H9 (cell line): ENCODE measurements around the gene AMOTL1. TPM values are rescaled to one million over a fixed set of nuclear protein-coding genes. Genes with fewer than 3 reads are reported as not detected.

Experiments
- DNase-seq: peaks from one replicate; pipeline ENCODE4 v3.0.0-alpha.2; 2017
- H2AFZ ChIP-seq: one replicate; pipeline ENCODE4 v1.6.1; 2013; ENCODE audit warnings: mild to moderate bottlenecking, low read length, control low read depth, moderate library complexity
- H2AK5ac ChIP-seq: 2 replicates; pipeline ENCODE4 v1.6.1; 2013; ENCODE audit warnings: low read length, control low read depth, mixed read lengths; ENCODE audit not compliant: insufficient read length
- H2BK120ac ChIP-seq: one replicate; pipeline ENCODE4 v1.6.1; 2013; ENCODE audit warnings: low read depth, mild to moderate bottlenecking, low read length, control low read depth, inconsistent platforms; ENCODE audit not compliant: poor library complexity, severe bottlenecking
- H2BK12ac ChIP-seq: 2 replicates; pipeline ENCODE4 v1.6.1; 2013; ENCODE audit warnings: low read length, control low read depth, mixed read lengths, low read depth; ENCODE audit not compliant: insufficient read length
- H2BK15ac ChIP-seq: 2 replicates; pipeline ENCODE4 v1.6.1; 2013; ENCODE audit warnings: low read depth, low read length, control low read depth
- H2BK20ac ChIP-seq: one replicate; pipeline ENCODE4 v1.6.1; 2013; ENCODE audit warnings: low read depth, mild to moderate bottlenecking, low read length, control low read depth, inconsistent platforms; ENCODE audit not compliant: poor library complexity, severe bottlenecking
- H2BK5ac ChIP-seq: 2 replicates; pipeline ENCODE4 v1.6.1; 2013; ENCODE audit warnings: low read length, control low read depth, mixed read lengths; ENCODE audit not compliant: insufficient read length
- H3K14ac ChIP-seq: 2 replicates; pipeline ENCODE4 v1.6.1; 2013; ENCODE audit warnings: low read length, control low read depth; ENCODE audit not compliant: insufficient read depth
- H3K18ac ChIP-seq: 2 replicates; pipeline ENCODE4 v1.6.1; 2013; ENCODE audit warnings: low read depth, mild to moderate bottlenecking, mixed read lengths, low read length, control low read depth; ENCODE audit not compliant: insufficient read length
- H3K23ac ChIP-seq: 2 replicates; pipeline ENCODE4 v1.6.1; 2013; ENCODE audit warnings: low read length, control low read depth, mixed read lengths, low read depth; ENCODE audit not compliant: insufficient read length
- H3K23me2 ChIP-seq: 2 replicates; pipeline ENCODE4 v1.6.1; 2013; ENCODE audit warnings: low read depth, mild to moderate bottlenecking, mixed read lengths, low read length, control low read depth; ENCODE audit not compliant: insufficient read length, poor library complexity, severe bottlenecking
- H3K27ac ChIP-seq: 2 replicates; pipeline ENCODE4 v1.5.1; 2013; ENCODE audit warnings: low read length, control low read depth, mixed read lengths, low read depth; ENCODE audit not compliant: insufficient read length
- H3K27me3 ChIP-seq: 2 replicates; pipeline ENCODE4 v1.6.1; 2013; ENCODE audit warnings: low read length, control low read depth, inconsistent platforms; ENCODE audit not compliant: insufficient read depth
- H3K4ac ChIP-seq: 2 replicates; pipeline ENCODE4 v1.6.1; 2013; ENCODE audit warnings: low read depth, mild to moderate bottlenecking, control low read depth, inconsistent platforms, low read length, moderate library complexity
- H3K4me1 ChIP-seq: 2 replicates; pipeline ENCODE4 v1.6.1; 2013; ENCODE audit warnings: low read length, control low read depth, inconsistent platforms; ENCODE audit not compliant: insufficient read depth
- H3K4me2 ChIP-seq: 2 replicates; pipeline ENCODE4 v1.6.1; 2013; ENCODE audit warnings: low read length, control low read depth, mixed read lengths; ENCODE audit not compliant: insufficient read length, insufficient read depth
- H3K56ac ChIP-seq: 2 replicates; pipeline ENCODE4 v1.6.1; 2013; ENCODE audit warnings: low read depth, mild to moderate bottlenecking, mixed read lengths, low read length, control low read depth; ENCODE audit not compliant: insufficient read length
- H3K79me1 ChIP-seq: 2 replicates; pipeline ENCODE4 v1.6.1; 2013; ENCODE audit warnings: low read depth, mild to moderate bottlenecking, moderate library complexity, low read length, control low read depth, inconsistent platforms; ENCODE audit not compliant: insufficient read depth, poor library complexity, severe bottlenecking
- H3K79me2 ChIP-seq: 2 replicates; pipeline ENCODE4 v1.6.1; 2013; ENCODE audit warnings: low read length, control low read depth, inconsistent platforms; ENCODE audit not compliant: insufficient read depth
- H3K9ac ChIP-seq: 2 replicates; pipeline ENCODE4 v1.6.1; 2013; ENCODE audit warnings: low read length, control low read depth, mixed read lengths; ENCODE audit not compliant: insufficient read length; ENCODE audit errors: extremely low read depth
- H3K9me3 ChIP-seq: one replicate; pipeline ENCODE4 v1.6.1; 2013; ENCODE audit warnings: low read depth, low read length, inconsistent platforms; ENCODE audit not compliant: control insufficient read depth
- H3T11ph ChIP-seq: one replicate; pipeline ENCODE4 v1.6.1; 2013; ENCODE audit warnings: mild to moderate bottlenecking, low read length, control low read depth, inconsistent platforms
- H4K20me1 ChIP-seq: one replicate; pipeline ENCODE4 v1.6.1; 2013; ENCODE audit not compliant: control insufficient read depth, insufficient read length, insufficient read depth
- H4K5ac ChIP-seq: 2 replicates; pipeline ENCODE4 v1.6.1; 2013; ENCODE audit warnings: low read depth, mild to moderate bottlenecking, mixed read lengths, low read length, control low read depth; ENCODE audit not compliant: insufficient read length
- H4K8ac ChIP-seq: replicated peaks from 2 replicates; pipeline ENCODE4 v1.6.1; 2013; ENCODE audit warnings: low read length, control low read depth, mixed read lengths, low read depth; ENCODE audit not compliant: insufficient read length
- H4K91ac ChIP-seq: 2 replicates; pipeline ENCODE4 v1.6.1; 2013; ENCODE audit warnings: low read depth, mild to moderate bottlenecking, moderate library complexity, mixed read lengths, low read length, control low read depth; ENCODE audit not compliant: insufficient read length
- H3K27ac Mint-ChIP-seq, 3 experiments: 2 replicates in 2 of 3; 3 replicates in 1 of 3; pipeline ENCODE4 v1.8.0; 2020 to 2021; ENCODE audit warnings: mixed read lengths in 3 of 3, mild to moderate bottlenecking in 1 of 3, moderate library complexity in 1 of 3
- H3K27me3 Mint-ChIP-seq: 2 replicates; pipeline ENCODE4 v1.8.0; 2021; ENCODE audit warnings: low read depth, mild to moderate bottlenecking, moderate library complexity, mixed read lengths
- H3K36me3 Mint-ChIP-seq, 3 experiments: 2 replicates in 2 of 3; 3 replicates in 1 of 3; pipeline ENCODE4 v1.8.0; 2020 to 2021; ENCODE audit warnings: low read depth in 3 of 3, mixed read lengths in 3 of 3; ENCODE audit not compliant: insufficient read depth in 1 of 3
- H3K4me1 Mint-ChIP-seq, 2 experiments: 2 replicates each; pipeline ENCODE4 v1.8.0; 2020; ENCODE audit warnings: mixed read lengths in 2 of 2
- H3K4me3 Mint-ChIP-seq, 2 experiments: 2 replicates in 1 of 2; 3 replicates in 1 of 2; pipeline ENCODE4 v1.8.0; 2020 to 2021; ENCODE audit warnings: mild to moderate bottlenecking in 2 of 2, mixed read lengths in 2 of 2, moderate library complexity in 1 of 2
- H3K9me3 Mint-ChIP-seq, 2 experiments: 2 replicates in 1 of 2; 3 replicates in 1 of 2; pipeline ENCODE4 v1.8.0; 2020; ENCODE audit warnings: mild to moderate bottlenecking in 2 of 2, mixed read lengths in 2 of 2, moderate library complexity in 1 of 2
- WGBS: extraction: QIAGEN DNeasy Blood & Tissue Kit; methylation state at CpG from one replicate; pipeline ENCODE4 v1.1.7; 2013; ENCODE audit warnings: missing lambda C conversion rate, low lambda C conversion rate, mixed read lengths; ENCODE audit not compliant: insufficient read length; ENCODE audit errors: extremely low coverage; 5-methylcytosine and 5-hydroxymethylcytosine counted together
- long read RNA-seq: library from polyadenylated mRNA; unstranded; transcript quantifications from one replicate; pipeline ENCODE4 v2.0.0, GENCODE V29; 2020
- total RNA-seq: library from RNA; stranded (reverse); gene quantifications from 2 replicates; pipeline ENCODE4 v1.2.1, GENCODE V29; 2021
- TF ChIP-seq, protein P1 (sequence below): fragments of 200-600 bp; sonication (generic); conservative IDR thresholded peaks from 3 replicates; pipeline ENCODE4 v1.8.0; 2021; ENCODE audit warnings: antibody characterized with exemption, mild to moderate bottlenecking

Gene AMOTL1, protein sequence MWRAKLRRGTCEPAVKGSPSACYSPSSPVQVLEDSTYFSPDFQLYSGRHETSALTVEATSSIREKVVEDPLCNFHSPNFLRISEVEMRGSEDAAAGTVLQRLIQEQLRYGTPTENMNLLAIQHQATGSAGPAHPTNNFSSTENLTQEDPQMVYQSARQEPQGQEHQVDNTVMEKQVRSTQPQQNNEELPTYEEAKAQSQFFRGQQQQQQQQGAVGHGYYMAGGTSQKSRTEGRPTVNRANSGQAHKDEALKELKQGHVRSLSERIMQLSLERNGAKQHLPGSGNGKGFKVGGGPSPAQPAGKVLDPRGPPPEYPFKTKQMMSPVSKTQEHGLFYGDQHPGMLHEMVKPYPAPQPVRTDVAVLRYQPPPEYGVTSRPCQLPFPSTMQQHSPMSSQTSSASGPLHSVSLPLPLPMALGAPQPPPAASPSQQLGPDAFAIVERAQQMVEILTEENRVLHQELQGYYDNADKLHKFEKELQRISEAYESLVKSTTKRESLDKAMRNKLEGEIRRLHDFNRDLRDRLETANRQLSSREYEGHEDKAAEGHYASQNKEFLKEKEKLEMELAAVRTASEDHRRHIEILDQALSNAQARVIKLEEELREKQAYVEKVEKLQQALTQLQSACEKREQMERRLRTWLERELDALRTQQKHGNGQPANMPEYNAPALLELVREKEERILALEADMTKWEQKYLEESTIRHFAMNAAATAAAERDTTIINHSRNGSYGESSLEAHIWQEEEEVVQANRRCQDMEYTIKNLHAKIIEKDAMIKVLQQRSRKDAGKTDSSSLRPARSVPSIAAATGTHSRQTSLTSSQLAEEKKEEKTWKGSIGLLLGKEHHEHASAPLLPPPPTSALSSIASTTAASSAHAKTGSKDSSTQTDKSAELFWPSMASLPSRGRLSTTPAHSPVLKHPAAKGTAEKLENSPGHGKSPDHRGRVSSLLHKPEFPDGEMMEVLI
- total RNA-seq = 18.5 and 20.2 TPM in 2 replicates
- long read RNA-seq, full-length matches to known transcripts = 10 of 48 reads
- long read RNA-seq, partial matches to known transcripts = 23 of 48 reads
- long read RNA-seq, other reads (novel, unspliced or antisense) = 15 of 48 reads

DNA sequence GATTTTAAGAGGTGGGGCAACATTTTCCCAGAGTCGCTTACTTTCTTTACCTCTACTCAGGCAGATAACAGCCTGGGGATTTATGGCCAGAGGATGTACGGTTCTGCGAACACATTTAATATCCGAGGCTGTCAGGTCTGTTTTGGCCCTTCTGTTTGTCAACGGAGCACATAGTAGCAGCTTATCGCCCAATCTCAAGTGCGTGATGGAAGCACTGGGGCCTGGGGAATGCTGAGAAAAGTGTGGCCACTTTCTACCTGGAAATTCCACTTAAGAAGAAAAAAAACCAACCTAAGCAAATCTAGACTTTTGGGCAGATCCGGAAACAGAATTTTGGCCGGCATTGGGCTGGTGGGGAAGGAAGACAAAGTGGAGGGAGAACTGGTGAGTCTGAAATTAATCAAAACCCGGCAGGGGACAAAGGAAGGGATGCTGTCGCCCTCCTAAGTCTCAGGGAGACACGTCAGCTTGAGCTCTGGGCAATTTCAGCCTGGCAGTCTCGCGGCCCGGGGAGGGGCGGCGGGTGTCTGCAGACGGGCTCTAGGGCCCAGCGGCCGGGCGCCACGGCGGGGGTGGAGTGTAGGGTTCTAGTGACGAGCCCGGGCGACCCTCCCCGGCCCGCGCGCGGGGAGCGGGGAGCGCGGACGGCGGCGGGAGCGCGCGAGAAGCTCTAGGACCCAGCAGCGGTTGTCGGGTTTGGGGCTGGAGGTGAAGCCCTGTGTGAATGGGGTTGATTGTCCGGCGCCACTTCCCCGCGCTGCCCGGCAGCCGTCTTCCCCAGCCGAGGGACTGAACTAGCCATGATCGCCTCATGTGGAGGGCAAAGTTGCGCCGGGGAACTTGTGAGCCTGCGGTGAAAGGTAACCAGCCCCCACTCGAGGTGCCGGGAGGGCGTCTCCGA, at the start of gene AMOTL1:
AMOTL1 (plus strand) TSS at position 656 of the 901 bp plus-strand sequence; CDS start at position 812, 156 bp downstream.
- Histone ChIP-seq H3K27ac (no peak within 1 kb of the TSS), H4K8ac (no peak within 1 kb of the TSS), H2AK5ac (no peak within 1 kb of the TSS), H4K20me1 (no peaks in the 10 kb centered on the region), H4K5ac (no peak within 1 kb of the TSS), H3K18ac (no peak within 1 kb of the TSS), H2BK20ac (no peak within 1 kb of the TSS), H2BK5ac (no peak within 1 kb of the TSS), H3K23me2 (peaks cover 13% of the 10 kb centered on the region), H3K23ac (no peak within 1 kb of the TSS), H3K4me1 (peaks cover 3% of the 10 kb centered on the region; the same call in 1 of the 2 replicates), H2BK120ac (no peak within 1 kb of the TSS), H3K79me2 (peaks cover 4% of the 10 kb centered on the region; the same call in 1 of the 2 replicates), H4K91ac (no peak within 1 kb of the TSS), H2BK12ac (no peak within 1 kb of the TSS), H3K27me3 (peaks cover 41% of the 10 kb centered on the region; the same call in 1 of the 2 replicates), H3K56ac (no peak within 1 kb of the TSS), H3T11ph (no peak within 1 kb of the TSS), H3K79me1 (no peaks in the 10 kb centered on the region), H2AFZ (no peak within 1 kb of the TSS), H3K4ac (no peak within 1 kb of the TSS), H3K9ac (peak within 1 kb of the TSS; percentile 61), H2BK15ac (no peak within 1 kb of the TSS), H3K9me3 (no peaks in the 10 kb centered on the region), H3K4me2 (peak within 1 kb of the TSS; percentile 88), H3K14ac (peak within 1 kb of the TSS; percentile 81)
- DNase-seq = peak; percentile 92
- Mint-ChIP-seq H3K4me1 (peaks cover 41 to 43% of the 10 kb centered on the region in 2 experiments), H3K9me3 (peaks cover 0 to 4% of the 10 kb centered on the region in 2 experiments; a peak in 3 of 5 replicates), H3K36me3 (peaks cover 0 to 6% (median 6%) of the 10 kb centered on the region in 3 experiments; a peak in 4 of 7 replicates), H3K27ac (no peak within 1 kb of the TSS; a peak in 1 of 7 replicates), H3K27me3 (peaks cover 26% of the 10 kb centered on the region), H3K4me3 (peak within 1 kb of the TSS; percentile 84 to 89)
- WGBS = no CpG with 5 or more reads among the region's 57 CpGs
- TF ChIP-seq, protein P1, sequence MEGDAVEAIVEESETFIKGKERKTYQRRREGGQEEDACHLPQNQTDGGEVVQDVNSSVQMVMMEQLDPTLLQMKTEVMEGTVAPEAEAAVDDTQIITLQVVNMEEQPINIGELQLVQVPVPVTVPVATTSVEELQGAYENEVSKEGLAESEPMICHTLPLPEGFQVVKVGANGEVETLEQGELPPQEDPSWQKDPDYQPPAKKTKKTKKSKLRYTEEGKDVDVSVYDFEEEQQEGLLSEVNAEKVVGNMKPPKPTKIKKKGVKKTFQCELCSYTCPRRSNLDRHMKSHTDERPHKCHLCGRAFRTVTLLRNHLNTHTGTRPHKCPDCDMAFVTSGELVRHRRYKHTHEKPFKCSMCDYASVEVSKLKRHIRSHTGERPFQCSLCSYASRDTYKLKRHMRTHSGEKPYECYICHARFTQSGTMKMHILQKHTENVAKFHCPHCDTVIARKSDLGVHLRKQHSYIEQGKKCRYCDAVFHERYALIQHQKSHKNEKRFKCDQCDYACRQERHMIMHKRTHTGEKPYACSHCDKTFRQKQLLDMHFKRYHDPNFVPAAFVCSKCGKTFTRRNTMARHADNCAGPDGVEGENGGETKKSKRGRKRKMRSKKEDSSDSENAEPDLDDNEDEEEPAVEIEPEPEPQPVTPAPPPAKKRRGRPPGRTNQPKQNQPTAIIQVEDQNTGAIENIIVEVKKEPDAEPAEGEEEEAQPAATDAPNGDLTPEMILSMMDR = 0 out of 3 replicates have a peak, but pooled peaks have one; percentile 17
